Kidney epithelial cell (primary cell): ENCODE measurements around the gene FMN2. TPM values are rescaled to one million over a fixed set of nuclear protein-coding genes. Genes with fewer than 3 reads are reported as not detected.

Experiments
- DNase-seq: peaks from one replicate; pipeline ENCODE4 v3.0.0-alpha.2; 2010; ENCODE audit warnings: low read depth
- H3K27me3 ChIP-seq: 2 replicates; pipeline ENCODE4 v1.6.0; 2011; ENCODE audit warnings: low read length; ENCODE audit not compliant: control insufficient read depth, insufficient read depth
- H3K36me3 ChIP-seq: 2 replicates; pipeline ENCODE4 v1.5.1; 2011; ENCODE audit warnings: low read length; ENCODE audit not compliant: control insufficient read depth, insufficient read depth
- H3K4me3 ChIP-seq: 2 replicates; pipeline ENCODE4 v1.5.1; 2011; ENCODE audit warnings: low read depth, mild to moderate bottlenecking, control low read depth, low read length
- CTCF ChIP-seq: IDR thresholded peaks from 2 replicates; pipeline ENCODE4 v1.5.1; 2011; ENCODE audit warnings: mild to moderate bottlenecking, moderate library complexity, low read length, control low read depth, inconsistent platforms; ENCODE audit not compliant: insufficient read depth, poor library complexity, severe bottlenecking
- total RNA-seq: library from RNA; depleted of rRNA; stranded (reverse); fragments of >200 nt; gene quantifications from 2 replicates; pipeline ENCODE4 v1.2.3, GENCODE V29; 2015

The FMN2 gene
- total RNA-seq, 1 donor from 2014 or later = 0.33 TPM

GRCh38 chr1:240239309-240239708, 147.6 kb downstream of the FMN2 start:
- H3K27me3 ChIP-seq = no peaks in the 10 kb centered on the region
- no peak for TF ChIP-seq CTCF
- H3K36me3 ChIP-seq = no peaks in the 10 kb centered on the region
- no peak overlapping the region for H3K4me3 ChIP-seq
- no peak for DNase-seq

GRCh38 chr1:240241278-240241677, 149.6 kb downstream of the FMN2 start:
- DNase-seq = no peak
- Histone ChIP-seq H3K27me3 (no peaks in the 10 kb centered on the region), H3K36me3 (no peaks in the 10 kb centered on the region), H3K4me3 (no peak overlapping the region)
- no peak for TF ChIP-seq CTCF

GRCh38 chr1:240242601-240243144, 151.0 kb downstream of the FMN2 start:
- Histone ChIP-seq H3K4me3 (no peak overlapping the region), H3K27me3 (no peaks in the 10 kb centered on the region), H3K36me3 (no peaks in the 10 kb centered on the region)
- no peak for TF ChIP-seq CTCF
- DNase-seq = no peak

GRCh38 chr1:240244968-240245628, 153.4 kb downstream of the FMN2 start:
- no peak for DNase-seq
- no peak for TF ChIP-seq CTCF
- Histone ChIP-seq H3K4me3 (no peak overlapping the region), H3K27me3 (no peaks in the 10 kb centered on the region), H3K36me3 (no peaks in the 10 kb centered on the region)

GRCh38 chr1:240245629-240246020, 153.9 kb downstream of the FMN2 start:
- no peak for TF ChIP-seq CTCF
- no peak overlapping the region for H3K4me3 ChIP-seq
- DNase-seq = no peak
- no peaks in the 10 kb centered on the region for H3K36me3 ChIP-seq
- no peaks in the 10 kb centered on the region for H3K27me3 ChIP-seq

- no peaks in the 10 kb centered on the region for H3K36me3 ChIP-seq
- H3K4me3 ChIP-seq = no peak overlapping the region
- DNase-seq = no peak
- no peaks in the 10 kb centered on the region for H3K27me3 ChIP-seq
- TF ChIP-seq CTCF = no peak
Observed at GRCh38 chr1:240247899-240248298, 156.2 kb downstream of the FMN2 start.
